Activated T-helper 2 cell treated with anti-CD3 and anti-CD28 coated beads, Interferon-gamma antibody, Interleukin-2, Interleukin-4, amounts not matched to agents 10 μg/mL and 5 μg/mL and 100 μg/mL, durations not matched to agents 14 hours and 24 hours and 36 hours (primary cell): ENCODE measurements around the gene ECSIT. TPM values are rescaled to one million over a fixed set of nuclear protein-coding genes. Genes with fewer than 3 reads are reported as not detected.
A peak's percentile ranks its signal among the peaks of the same experiment; 100 is the strongest.

Source experiments
- DNase-seq: peaks from one replicate; pipeline ENCODE4 v3.0.0; 2021; ENCODE audit warnings: low spot score
- H3K27ac Mint-ChIP-seq: one replicate; pipeline ENCODE4 v1.8.0; 2021; ENCODE audit warnings: mixed read lengths
- H3K27me3 Mint-ChIP-seq: one replicate; pipeline ENCODE4 v1.8.0; 2021; ENCODE audit warnings: low read depth, mixed read lengths
- H3K36me3 Mint-ChIP-seq: one replicate; pipeline ENCODE4 v1.8.0; 2021; ENCODE audit warnings: low read depth, mixed read lengths
- H3K4me1 Mint-ChIP-seq: one replicate; pipeline ENCODE4 v1.8.0; 2021; ENCODE audit warnings: low read depth, mixed read lengths
- H3K4me3 Mint-ChIP-seq: one replicate; pipeline ENCODE4 v1.8.0; 2021; ENCODE audit warnings: low read depth, mild to moderate bottlenecking, moderate library complexity, mixed read lengths
- H3K9me3 Mint-ChIP-seq: one replicate; pipeline ENCODE4 v1.8.0; 2021; ENCODE audit warnings: mixed read lengths
- intact Hi-C: fragments of 100-400 bp; cut with micrococcal nuclease; formaldehyde crosslinking; loops from one replicate; pipeline ENCODE4 v1.15.1; 2023
- total RNA-seq: library from RNA; stranded (reverse); gene quantifications from 2 replicates; pipeline ENCODE4 v1.2.3, GENCODE V29; 2022

The ECSIT gene
- total RNA-seq, 1 donor from 2014 or later: 42.7 TPM

DNA sequence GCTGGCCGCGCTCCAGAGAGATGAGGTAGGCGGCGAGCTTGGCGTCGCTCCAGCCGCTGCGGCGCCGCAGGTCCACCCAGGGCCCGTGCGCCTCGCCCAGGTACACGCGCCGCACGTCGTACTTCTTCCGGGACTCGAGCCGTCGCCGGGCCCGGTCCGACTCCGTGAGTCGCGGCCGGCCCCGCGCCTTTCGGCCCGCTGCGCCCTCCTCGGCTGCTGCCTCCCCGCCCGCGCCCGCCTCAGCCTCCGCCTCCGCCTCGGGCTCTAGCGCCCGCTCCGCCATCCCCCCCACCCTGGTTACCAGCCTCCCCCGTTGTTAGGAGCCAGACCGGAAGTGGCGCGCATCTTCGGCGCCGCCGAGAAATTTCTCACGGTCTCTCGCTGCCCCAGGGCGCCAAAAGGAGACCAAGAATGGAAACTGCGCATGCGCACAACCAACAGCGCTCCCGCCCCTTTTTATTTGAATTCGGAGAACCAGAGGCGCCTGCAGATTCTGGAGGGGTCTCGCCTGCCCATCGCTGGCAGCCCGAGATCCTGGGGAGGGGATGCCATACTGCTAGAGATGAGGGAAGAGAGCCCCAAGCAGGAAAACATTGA, 23.3 kb downstream of the ECSIT start, which contains the start of gene ZNF653:
Gene ZNF653, minus strand, starts transcription at position 336 of the 597 bp plus-strand sequence. Its CDS starts 53 bp downstream, at position 283.
- Mint-ChIP-seq H3K27ac (peak within 1 kb of the TSS; percentile 90), H3K9me3 (no peaks in the 10 kb centered on the region), H3K4me1 (peaks cover 12% of the 10 kb centered on the region), H3K27me3 (no peaks in the 10 kb centered on the region), H3K36me3 (peaks cover 16% of the 10 kb centered on the region), H3K4me3 (peak within 1 kb of the TSS; percentile 89)
- intact Hi-C loops: loop anchor here (1.0 to 5.0 kb wide), 4 partner anchors 23 to 82 kb away; partner anchors contain the start of genes ECSIT, ODAD3 and PRKCSH
- peak; percentile 94 for DNase-seq

GRCh38 chr19:11505032-11505503, 23.9 kb downstream of the ECSIT start:
- H3K36me3 Mint-ChIP-seq: peaks cover 11% of the 10 kb centered on the region
- DNase-seq: peak; percentile 95
- peak overlapping the region; percentile 80 for H3K27ac Mint-ChIP-seq
- peak overlapping the region; percentile 85 for H3K4me3 Mint-ChIP-seq
- intact Hi-C loops: loop anchor here (1.0 to 5.0 kb wide), 4 partner anchors 23 to 82 kb away; partner anchors contain the start of genes ECSIT, ODAD3 and PRKCSH
- no peaks in the 10 kb centered on the region for H3K27me3 Mint-ChIP-seq
- peaks cover 12% of the 10 kb centered on the region for H3K4me1 Mint-ChIP-seq
- no peaks in the 10 kb centered on the region for H3K9me3 Mint-ChIP-seq

GRCh38 chr19:11504502-11505031, 24.4 kb downstream of the ECSIT start:
- DNase-seq: no peak
- Mint-ChIP-seq H3K36me3 (peaks cover 11% of the 10 kb centered on the region), H3K4me1 (peaks cover 12% of the 10 kb centered on the region), H3K27ac (peak overlapping the region; percentile 80), H3K9me3 (no peaks in the 10 kb centered on the region), H3K4me3 (peak overlapping the region; percentile 85), H3K27me3 (no peaks in the 10 kb centered on the region)
- intact Hi-C loops: loop anchor here (1.0 to 5.0 kb wide), 4 partner anchors 22 to 83 kb away; partner anchors contain the start of genes ECSIT, ODAD3 and PRKCSH

DNA sequence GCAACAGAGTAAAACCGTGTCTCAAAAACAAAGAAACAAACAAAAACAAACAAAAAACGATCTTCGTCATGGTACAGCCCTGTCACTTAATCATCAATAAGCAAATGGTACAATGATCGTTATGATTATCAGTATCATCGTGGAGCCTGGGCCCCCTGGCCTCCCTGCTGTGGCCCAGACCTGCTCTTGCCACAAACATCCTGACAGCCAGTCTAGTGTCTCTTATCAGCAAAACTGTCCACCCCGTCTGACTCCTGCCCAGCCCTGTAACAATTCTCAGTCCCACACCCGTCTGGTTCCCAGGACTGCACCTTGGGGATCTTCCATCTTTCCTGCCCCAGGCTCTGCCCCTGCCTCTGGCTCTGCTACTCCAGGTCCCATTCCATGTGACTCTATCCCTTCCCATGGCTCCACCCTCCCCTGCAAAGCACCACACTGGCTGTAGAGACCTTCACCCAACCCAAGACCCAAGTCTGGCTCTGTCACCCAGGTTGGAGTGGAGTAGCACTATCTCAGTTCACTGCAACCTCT, 29.0 kb downstream of the ECSIT start:
- Mint-ChIP-seq H3K9me3 (no peaks in the 10 kb centered on the region), H3K27me3 (no peaks in the 10 kb centered on the region), H3K4me3 (no peak overlapping the region), H3K27ac (no peak overlapping the region), H3K4me1 (peaks cover 9% of the 10 kb centered on the region), H3K36me3 (peaks cover 7% of the 10 kb centered on the region)
- intact Hi-C loops: no loop called here
- no peak for DNase-seq

- intact Hi-C loops: no loop called here
- DNase-seq: no peak
- Mint-ChIP-seq H3K9me3 (no peaks in the 10 kb centered on the region), H3K27me3 (no peaks in the 10 kb centered on the region), H3K4me1 (peaks cover 2% of the 10 kb centered on the region), H3K36me3 (peaks cover 7% of the 10 kb centered on the region), H3K4me3 (no peak overlapping the region), H3K27ac (no peak overlapping the region)
Measured at GRCh38 chr19:11499220-11499726, 29.7 kb downstream of the ECSIT start.

GRCh38 chr19:11496391-11497163, 32.4 kb downstream of the ECSIT start:
- H3K4me3 Mint-ChIP-seq: no peak overlapping the region
- intact Hi-C loops: no loop called here

DNA sequence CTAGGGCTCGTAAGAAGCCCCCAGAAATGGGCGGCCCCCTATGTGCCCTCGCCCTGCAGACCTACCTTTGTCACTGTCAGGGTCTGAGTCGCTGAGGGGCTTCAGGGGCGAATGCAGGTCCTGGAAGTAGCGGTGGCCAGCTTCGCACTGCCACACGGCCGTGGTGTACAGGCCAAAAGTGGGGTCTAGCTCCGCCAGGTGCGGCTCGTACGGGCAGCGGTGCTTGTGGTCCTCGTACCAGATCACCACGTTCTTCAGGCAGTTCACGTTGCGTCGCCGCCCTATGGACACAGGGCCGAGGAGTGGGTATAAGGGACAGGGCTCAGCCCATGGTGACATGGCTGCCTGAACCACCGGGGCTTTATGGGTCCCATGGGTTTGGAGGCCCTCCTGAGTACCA, 33.0 kb downstream of the ECSIT start:
- intact Hi-C loops: no loop called here
- no peak for DNase-seq
- H3K9me3 Mint-ChIP-seq: no peaks in the 10 kb centered on the region
- H3K27ac Mint-ChIP-seq: no peak overlapping the region
- H3K4me3 Mint-ChIP-seq: no peak overlapping the region
- H3K4me1 Mint-ChIP-seq: no peaks in the 10 kb centered on the region
- H3K27me3 Mint-ChIP-seq: no peaks in the 10 kb centered on the region
- peaks cover 12% of the 10 kb centered on the region for H3K36me3 Mint-ChIP-seq

More at GRCh38 chr19:11496391-11497163, 32.4 kb downstream of the ECSIT start:
- H3K27ac Mint-ChIP-seq: no peak overlapping the region
- peak; percentile 39 for DNase-seq
- no peaks in the 10 kb centered on the region for H3K27me3 Mint-ChIP-seq
- no peaks in the 10 kb centered on the region for H3K9me3 Mint-ChIP-seq
- H3K4me1 Mint-ChIP-seq: no peaks in the 10 kb centered on the region
- peaks cover 12% of the 10 kb centered on the region for H3K36me3 Mint-ChIP-seq

- no peaks in the 10 kb centered on the region for H3K9me3 Mint-ChIP-seq
- intact Hi-C loops: no loop called here
- H3K27me3 Mint-ChIP-seq: no peaks in the 10 kb centered on the region
- no peak overlapping the region for H3K27ac Mint-ChIP-seq
- no peak for DNase-seq
- H3K36me3 Mint-ChIP-seq: peaks cover 16% of the 10 kb centered on the region
- no peaks in the 10 kb centered on the region for H3K4me1 Mint-ChIP-seq
- no peak overlapping the region for H3K4me3 Mint-ChIP-seq
Measured at GRCh38 chr19:11495481-11495880, 33.5 kb downstream of the ECSIT start.

DNA sequence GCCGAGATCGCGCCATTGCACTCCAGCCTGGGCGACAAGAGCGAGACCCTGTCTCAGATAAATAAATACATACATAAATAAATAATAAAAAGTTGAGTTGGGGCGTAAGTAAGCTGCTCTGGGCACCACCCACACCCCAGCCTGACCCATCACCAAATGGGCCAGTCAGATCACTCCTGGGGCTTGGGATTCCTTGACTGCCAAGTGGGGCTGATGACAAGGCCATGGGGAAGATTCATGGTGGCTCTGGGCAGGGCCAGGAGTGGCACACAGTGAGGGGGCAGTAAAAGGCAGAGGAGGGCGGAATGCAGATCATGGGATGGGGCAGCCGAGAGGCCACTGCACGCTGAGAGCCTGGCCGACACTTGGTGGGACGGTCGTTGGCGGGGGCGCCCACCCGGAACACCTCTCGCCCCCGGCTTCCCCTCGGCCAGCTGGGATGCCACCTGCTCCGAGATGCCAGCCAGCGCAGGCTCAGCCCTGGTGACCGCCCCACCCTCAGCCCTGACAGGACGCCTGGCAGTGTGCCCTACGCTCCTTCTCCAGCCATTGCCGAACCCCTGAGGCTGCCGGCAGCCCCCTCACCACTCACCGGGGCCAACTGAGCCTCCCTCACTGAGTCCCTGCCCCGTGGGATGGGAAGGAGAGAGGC, 34.2 kb downstream of the ECSIT start:
- Mint-ChIP-seq H3K27me3 (no peaks in the 10 kb centered on the region), H3K4me3 (no peak overlapping the region)
- intact Hi-C loops: no loop called here

DNA sequence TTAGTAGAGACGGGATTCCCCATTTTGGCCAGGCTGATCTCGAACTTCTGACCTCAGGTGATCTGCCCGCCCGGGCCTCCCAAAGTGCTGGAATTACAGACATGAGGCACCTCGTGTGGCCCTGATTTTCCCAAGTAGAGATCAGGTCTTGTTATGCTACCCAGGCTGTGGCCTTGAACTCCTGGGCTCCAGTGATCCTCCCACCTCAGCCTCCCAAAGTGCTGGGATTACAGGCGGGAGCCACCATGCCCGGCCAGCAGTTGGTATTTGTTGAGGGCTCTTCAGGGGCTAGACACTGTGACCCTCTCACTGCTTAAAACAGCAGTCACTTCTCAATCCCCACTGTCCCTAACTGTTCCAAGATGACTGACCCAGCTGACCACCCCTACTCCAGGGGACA, 39.6 kb downstream of the ECSIT start:
- intact Hi-C loops: no loop called here
- Mint-ChIP-seq H3K27ac (no peak overlapping the region), H3K4me3 (no peak overlapping the region), H3K27me3 (no peaks in the 10 kb centered on the region), H3K4me1 (no peaks in the 10 kb centered on the region), H3K9me3 (no peaks in the 10 kb centered on the region), H3K36me3 (peaks cover 18% of the 10 kb centered on the region)
- DNase-seq: no peak

More for the DNA sequence above, 34.2 kb downstream of the ECSIT start:
- DNase-seq: no peak
- Mint-ChIP-seq H3K36me3 (peaks cover 20% of the 10 kb centered on the region), H3K4me1 (no peaks in the 10 kb centered on the region), H3K27ac (no peak overlapping the region), H3K9me3 (no peaks in the 10 kb centered on the region)

DNA sequence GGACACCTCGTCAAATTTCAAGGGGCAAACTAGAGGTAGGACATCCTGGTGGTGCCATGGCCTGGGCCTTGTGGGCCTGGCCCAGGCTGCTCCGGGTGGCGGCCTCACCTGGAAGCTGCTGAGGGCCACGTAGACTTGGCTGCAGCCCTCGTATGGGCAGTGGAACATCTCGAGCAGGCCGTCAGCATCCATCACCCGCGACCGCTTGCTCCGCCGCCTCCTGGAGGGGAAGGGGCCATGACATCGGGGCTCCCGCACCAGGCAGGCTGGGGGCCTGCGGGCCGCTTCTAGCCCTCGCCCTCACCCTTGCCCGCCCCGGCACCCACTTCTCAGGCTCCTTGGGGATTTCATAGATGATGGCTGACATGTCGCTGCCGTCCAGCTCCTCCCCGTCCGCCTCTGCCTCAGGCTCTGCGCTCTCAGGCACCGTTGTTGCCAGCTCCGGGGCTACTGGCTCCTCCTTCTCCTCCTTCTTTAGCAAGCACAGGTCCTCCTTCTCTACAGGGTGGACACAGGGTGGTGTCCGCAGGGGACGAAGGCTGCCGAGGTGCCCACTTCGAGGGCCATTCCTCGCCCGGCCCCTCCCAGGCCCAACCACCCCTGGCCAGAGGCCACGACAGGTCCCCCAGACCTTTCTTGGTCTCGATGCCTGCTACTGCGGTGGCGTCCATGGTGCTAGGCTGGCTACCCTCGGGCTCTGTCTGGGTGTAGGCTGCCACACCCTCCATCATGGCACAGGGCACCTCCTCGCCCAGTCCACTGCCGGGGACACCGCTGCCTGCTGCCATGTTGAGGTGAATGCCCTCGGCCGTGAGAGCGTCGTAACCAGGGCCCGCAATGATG, 42.1 kb downstream of the ECSIT start:
- Mint-ChIP-seq H3K27me3 (peaks cover under 1% of the 10 kb centered on the region), H3K4me1 (peaks cover 7% of the 10 kb centered on the region), H3K4me3 (no peak overlapping the region), H3K9me3 (no peaks in the 10 kb centered on the region), H3K27ac (no peak overlapping the region), H3K36me3 (peaks cover 18% of the 10 kb centered on the region)
- intact Hi-C loops: no loop called here
- no peak for DNase-seq
